Parathyroid adenoma (tissue), 2 donors: ENCODE data around the gene DNAJC6.

Source experiments
- H2AFZ ChIP-seq: fragments of 300-600 bp; sonication (generic); one replicate; pipeline ENCODE4 v1.7.0; 2017; ENCODE audit warnings: antibody characterized with exemption, mild to moderate bottlenecking
- H3K27ac ChIP-seq: fragments of 300-600 bp; sonication (generic); one replicate; pipeline ENCODE4 v1.7.0; 2017
- H3K27me3 ChIP-seq: fragments of 300-600 bp; sonication (generic); one replicate; pipeline ENCODE4 v1.7.0; 2017; ENCODE audit warnings: low read length; ENCODE audit not compliant: control insufficient read depth, insufficient read depth
- H3K36me3 ChIP-seq: fragments of 300-600 bp; sonication (generic); one replicate; pipeline ENCODE4 v1.7.0; 2017; ENCODE audit warnings: low read length; ENCODE audit not compliant: control insufficient read depth, insufficient read depth
- H3K4me1 ChIP-seq: fragments of 300-600 bp; sonication (generic); one replicate; pipeline ENCODE4 v1.7.0; 2017; ENCODE audit warnings: control low read depth
- H3K4me2 ChIP-seq: fragments of 300-600 bp; sonication (generic); one replicate; pipeline ENCODE4 v1.7.0; 2017; ENCODE audit warnings: low read length
- H3K4me3 ChIP-seq: fragments of 300-600 bp; sonication (generic); one replicate; pipeline ENCODE4 v1.7.0; 2017; ENCODE audit warnings: low read depth, low read length
- H3K79me2 ChIP-seq: fragments of 300-600 bp; sonication (generic); one replicate; pipeline ENCODE4 v1.7.0; 2017; ENCODE audit warnings: control low read depth
- H3K9ac ChIP-seq: fragments of 300-600 bp; sonication (generic); one replicate; pipeline ENCODE4 v1.7.0; 2017; ENCODE audit warnings: mild to moderate bottlenecking
- H3K9me3 ChIP-seq: fragments of 300-600 bp; sonication (generic); one replicate; pipeline ENCODE4 v1.7.0; 2017; ENCODE audit warnings: low read length; ENCODE audit not compliant: control insufficient read depth
- TF ChIP-seq, protein P1 (sequence below): fragments of 300-600 bp; sonication (generic); IDR thresholded peaks from one replicate; pipeline ENCODE4 v1.7.0; 2017; ENCODE audit warnings: antibody characterized with exemption, mild to moderate bottlenecking
- donor health status: primary hyperparathyroidism.

The DNAJC6 gene

DNA sequence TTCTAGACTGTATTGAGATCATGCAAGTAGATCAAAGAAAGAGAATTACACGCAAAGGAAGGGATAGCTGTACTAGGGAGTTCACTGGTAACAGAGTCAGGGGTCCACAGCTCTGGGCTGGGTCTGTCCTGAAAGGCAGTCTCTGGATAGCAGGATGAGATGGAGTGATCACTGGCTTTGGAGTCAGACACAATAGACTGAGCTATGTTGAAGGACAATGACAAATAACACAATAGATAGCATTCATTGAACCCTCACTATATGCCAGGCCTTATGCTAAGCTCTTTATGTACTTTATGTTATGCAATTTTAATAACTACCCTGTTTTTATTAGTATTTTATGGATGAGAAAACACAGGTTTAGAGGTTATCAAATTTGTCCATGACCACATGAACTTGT is 10.0 kb upstream of the DNAJC6 start:
- Histone ChIP-seq H3K36me3 (no peaks in the 10 kb centered on the region), H3K4me1 (no peaks in the 10 kb centered on the region), H3K4me3 (no peak overlapping the region), H3K4me2 (no peak overlapping the region), H3K9me3 (no peaks in the 10 kb centered on the region), H3K79me2 (no peaks in the 10 kb centered on the region), H2AFZ (no peak overlapping the region), H3K27me3 (no peaks in the 10 kb centered on the region), H3K27ac (no peak overlapping the region), H3K9ac (no peak overlapping the region)
- TF ChIP-seq, protein P1, sequence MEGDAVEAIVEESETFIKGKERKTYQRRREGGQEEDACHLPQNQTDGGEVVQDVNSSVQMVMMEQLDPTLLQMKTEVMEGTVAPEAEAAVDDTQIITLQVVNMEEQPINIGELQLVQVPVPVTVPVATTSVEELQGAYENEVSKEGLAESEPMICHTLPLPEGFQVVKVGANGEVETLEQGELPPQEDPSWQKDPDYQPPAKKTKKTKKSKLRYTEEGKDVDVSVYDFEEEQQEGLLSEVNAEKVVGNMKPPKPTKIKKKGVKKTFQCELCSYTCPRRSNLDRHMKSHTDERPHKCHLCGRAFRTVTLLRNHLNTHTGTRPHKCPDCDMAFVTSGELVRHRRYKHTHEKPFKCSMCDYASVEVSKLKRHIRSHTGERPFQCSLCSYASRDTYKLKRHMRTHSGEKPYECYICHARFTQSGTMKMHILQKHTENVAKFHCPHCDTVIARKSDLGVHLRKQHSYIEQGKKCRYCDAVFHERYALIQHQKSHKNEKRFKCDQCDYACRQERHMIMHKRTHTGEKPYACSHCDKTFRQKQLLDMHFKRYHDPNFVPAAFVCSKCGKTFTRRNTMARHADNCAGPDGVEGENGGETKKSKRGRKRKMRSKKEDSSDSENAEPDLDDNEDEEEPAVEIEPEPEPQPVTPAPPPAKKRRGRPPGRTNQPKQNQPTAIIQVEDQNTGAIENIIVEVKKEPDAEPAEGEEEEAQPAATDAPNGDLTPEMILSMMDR, result no peak

GRCh38 chr1:65308781-65309303 is 501 bp upstream of the DNAJC6 start:
- no peaks in the 10 kb centered on the region for H3K27me3 ChIP-seq
- H3K4me1 ChIP-seq, result no peaks in the 10 kb centered on the region

GRCh38 chr1:65310078-65310587 is 790 bp downstream of the DNAJC6 start:
- Histone ChIP-seq H3K27ac (peak overlapping the region; percentile 79), H3K4me1 (no peaks in the 10 kb centered on the region), H2AFZ (peak overlapping the region; percentile 90), H3K36me3 (no peaks in the 10 kb centered on the region), H3K4me3 (no peak overlapping the region), H3K79me2 (no peaks in the 10 kb centered on the region), H3K27me3 (no peaks in the 10 kb centered on the region), H3K9me3 (no peaks in the 10 kb centered on the region), H3K9ac (no peak overlapping the region), H3K4me2 (peak overlapping the region; percentile 69)
- TF ChIP-seq, protein P1, result no peak

More at GRCh38 chr1:65308781-65309303, 501 bp upstream of the DNAJC6 start:
- Histone ChIP-seq H3K9me3 (no peaks in the 10 kb centered on the region), H3K79me2 (no peaks in the 10 kb centered on the region), H3K36me3 (no peaks in the 10 kb centered on the region), H3K4me3 (no peak overlapping the region), H2AFZ (peak overlapping the region; percentile 90), H3K4me2 (peak overlapping the region; percentile 69), H3K9ac (no peak overlapping the region), H3K27ac (peak overlapping the region; percentile 79)
- TF ChIP-seq, protein P1, result no peak

- H3K27me3 ChIP-seq, result no peaks in the 10 kb centered on the region
- H3K27ac ChIP-seq, result no peak overlapping the region
- H3K4me2 ChIP-seq, result no peak overlapping the region
- no peaks in the 10 kb centered on the region for H3K79me2 ChIP-seq
- no peak overlapping the region for H2AFZ ChIP-seq
- no peaks in the 10 kb centered on the region for H3K9me3 ChIP-seq
- no peaks in the 10 kb centered on the region for H3K36me3 ChIP-seq
- H3K4me3 ChIP-seq, result no peak overlapping the region
- TF ChIP-seq, protein P1, result no peak
- H3K9ac ChIP-seq, result no peak overlapping the region
- no peaks in the 10 kb centered on the region for H3K4me1 ChIP-seq
These were observed 2.4 kb downstream of the DNAJC6 start for GRCh38 chr1:65311760-65312159.

GRCh38 chr1:65316233-65316632 is 6.9 kb downstream of the DNAJC6 start:
- H2AFZ ChIP-seq, result no peak overlapping the region
- no peak overlapping the region for H3K4me2 ChIP-seq
- H3K9me3 ChIP-seq, result no peaks in the 10 kb centered on the region
- no peaks in the 10 kb centered on the region for H3K4me1 ChIP-seq
- H3K36me3 ChIP-seq, result no peaks in the 10 kb centered on the region
- no peak overlapping the region for H3K9ac ChIP-seq
- H3K27me3 ChIP-seq, result no peaks in the 10 kb centered on the region
- no peak overlapping the region for H3K4me3 ChIP-seq
- TF ChIP-seq, protein P1, result no peak
- H3K27ac ChIP-seq, result no peak overlapping the region
- H3K79me2 ChIP-seq, result no peaks in the 10 kb centered on the region
